CD4-positive, alpha-beta T cell (primary cell): Measurements from ENCODE around the gene RBCK1. TPM values are rescaled to one million over a fixed set of nuclear protein-coding genes. Genes with fewer than 3 reads are reported as not detected.

ENCODE experiments used
- ATAC-seq: fragments of 200-7000 bp; cut with Tn5 transposase; one replicate; pipeline ENCODE4 v1.10.0; 2022; ENCODE audit warnings: mild to moderate bottlenecking; ENCODE audit not compliant: poor library complexity
- CTCF ChIA-PET: fragments of 350-600 bp; sonication (Branson Sonifier 250); formaldehyde crosslinking; loops from one replicate; lab custom pipeline; 2021; ENCODE audit warnings: antibody characterized with exemption, inconsistent platforms; lab: Charles Lee
- POLR2A ChIA-PET: fragments of 350-600 bp; sonication (Branson Sonifier 250); formaldehyde crosslinking; loops from one replicate; lab custom pipeline; 2021; ENCODE audit warnings: antibody characterized with exemption, inconsistent platforms; lab: Charles Lee
- DNase-seq, 14 experiments: peaks; one replicate each; pipeline ENCODE4 v3.0.0-alpha.2; 2013 to 2020; ENCODE audit warnings: mixed read lengths in 2 of 14
- H3K27ac ChIP-seq, 2 donors: one replicate each; pipeline versions ENCODE4 v1.5.1 to v1.7.0; 2013; ENCODE audit warnings: low read length in 2 of 2, low read depth in 1 of 2, mild to moderate bottlenecking in 1 of 2
- H3K27me3 ChIP-seq, 2 experiments: 1 replicate in 1 of 2; 2 replicates in 1 of 2; pipeline versions ENCODE4 v1.6.1 to v1.7.0; 2013; ENCODE audit warnings: low read length in 2 of 2, control low read depth in 1 of 2, mild to moderate bottlenecking in 1 of 2, moderate library complexity in 1 of 2; ENCODE audit not compliant: insufficient read depth in 2 of 2, control insufficient read depth in 1 of 2
- H3K36me3 ChIP-seq: one replicate; pipeline ENCODE4 v1.6.1; 2013; ENCODE audit warnings: low read length, control low read depth; ENCODE audit not compliant: insufficient read depth
- H3K4me1 ChIP-seq: one replicate; pipeline ENCODE4 v1.6.1; 2013; ENCODE audit warnings: low read length, control low read depth; ENCODE audit not compliant: insufficient read depth
- H3K4me3 ChIP-seq: one replicate; pipeline ENCODE4 v1.5.1; 2013; ENCODE audit warnings: mild to moderate bottlenecking, low read length, moderate library complexity
- H3K9me3 ChIP-seq, 2 experiments: 1 replicate in 1 of 2; 2 replicates in 1 of 2; pipeline versions ENCODE4 v1.6.1 to v1.7.0; 2013; ENCODE audit warnings: low read length in 2 of 2, mild to moderate bottlenecking in 2 of 2, control low read depth in 1 of 2, moderate library complexity in 1 of 2; ENCODE audit not compliant: control insufficient read depth in 1 of 2, insufficient read depth in 1 of 2
- H3K27ac Mint-ChIP-seq: one replicate; pipeline ENCODE4 v1.8.0; 2020; ENCODE audit warnings: mixed read lengths
- H3K27me3 Mint-ChIP-seq: one replicate; pipeline ENCODE4 v1.8.0; 2021; ENCODE audit warnings: mixed read lengths
- H3K36me3 Mint-ChIP-seq: one replicate; pipeline ENCODE4 v1.8.0; 2021; ENCODE audit warnings: low read depth, mixed read lengths
- H3K4me1 Mint-ChIP-seq: one replicate; pipeline ENCODE4 v1.8.0; 2021; ENCODE audit warnings: low read depth, mixed read lengths
- H3K4me3 Mint-ChIP-seq: one replicate; pipeline ENCODE4 v1.8.0; 2020; ENCODE audit warnings: mild to moderate bottlenecking, mixed read lengths
- H3K9me3 Mint-ChIP-seq: one replicate; pipeline ENCODE4 v1.8.0; 2020; ENCODE audit warnings: mixed read lengths
- CTCF ChIP-seq: fragments of 200-600 bp; IDR thresholded peaks from one replicate; pipeline ENCODE4 v1.8.0; 2022; ENCODE audit warnings: antibody characterized with exemption, mild to moderate bottlenecking
- intact Hi-C, 2 experiments: fragments of 100-400 bp; cut with DNase I in 1 of 2; cut with micrococcal nuclease in 1 of 2; formaldehyde crosslinking; loops; one replicate each; pipeline versions ENCODE4 v1.15.1 to v1.9.0; 2023 to 2025; cut with DNase I, micrococcal nuclease
- total RNA-seq, 174 experiments: library from RNA in 2 of 174; stranded (reverse) in 2 of 174; gene quantifications; one replicate each; pipeline ENCODE4 v1.2.3 and lab custom pipeline; 2021 to 2026

RBCK1 gene
- total RNA-seq, 2 experiments from 2014 or later: 53.3 to 57.3 TPM

- Histone ChIP-seq H3K4me3 (no peak overlapping the region), H3K9me3 (peaks cover 3 to 5% of the 10 kb centered on the region in 2 experiments), H3K36me3 (peaks cover 10% of the 10 kb centered on the region), H3K27me3 (no peaks in the 10 kb centered on the region), H3K27ac (no peak overlapping the region), H3K4me1 (no peaks in the 10 kb centered on the region)
- no peaks in the 10 kb centered on the region for H3K27me3 Mint-ChIP-seq
- POLR2A ChIA-PET: no interaction called here
- CTCF ChIA-PET: interaction anchor here (1.4 to 1.8 kb wide), 2 partner anchors 65 to 118 kb away, joined by 4 read pairs; no protein-coding TSS in a partner anchor
- peaks cover 6% of the 10 kb centered on the region for H3K9me3 Mint-ChIP-seq
- intact Hi-C loops: no loop called here
- no peak overlapping the region for H3K4me3 Mint-ChIP-seq
- DNase-seq: no peak
- no peak for TF ChIP-seq CTCF
- no peak for ATAC-seq
- H3K27ac Mint-ChIP-seq: no peak overlapping the region
- no peaks in the 10 kb centered on the region for H3K36me3 Mint-ChIP-seq
- H3K4me1 Mint-ChIP-seq: no peaks in the 10 kb centered on the region
Measured at GRCh38 chr20:472137-472846, 64.2 kb downstream of the RBCK1 start.

GRCh38 chr20:472889-473292 lies 64.8 kb downstream of the RBCK1 start:
- Mint-ChIP-seq H3K27ac (no peak overlapping the region), H3K27me3 (no peaks in the 10 kb centered on the region), H3K4me3 (no peak overlapping the region), H3K4me1 (no peaks in the 10 kb centered on the region), H3K9me3 (peaks cover 6% of the 10 kb centered on the region), H3K36me3 (no peaks in the 10 kb centered on the region)
- Histone ChIP-seq H3K4me3 (no peak overlapping the region), H3K36me3 (peaks cover 12% of the 10 kb centered on the region), H3K27me3 (no peaks in the 10 kb centered on the region), H3K4me1 (no peaks in the 10 kb centered on the region), H3K9me3 (peaks cover under 1 to 3% of the 10 kb centered on the region in 2 experiments), H3K27ac (no peak overlapping the region)
- DNase-seq (no peak), ATAC-seq (no peak)
- CTCF ChIA-PET: no interaction called here
- TF ChIP-seq CTCF: no peak
- POLR2A ChIA-PET: no interaction called here
- intact Hi-C loops: no loop called here

GRCh38 chr20:474581-474980 lies 66.5 kb downstream of the RBCK1 start:
- Mint-ChIP-seq H3K27ac (no peak overlapping the region), H3K4me3 (no peak overlapping the region), H3K27me3 (no peaks in the 10 kb centered on the region), H3K36me3 (peaks cover 6% of the 10 kb centered on the region), H3K4me1 (peaks cover 6% of the 10 kb centered on the region), H3K9me3 (peaks cover 6% of the 10 kb centered on the region)
- intact Hi-C loops: no loop called here
- H3K9me3 ChIP-seq: peaks cover 0 to 3% of the 10 kb centered on the region in 2 experiments
- TF ChIP-seq CTCF: no peak
- peaks cover 4% of the 10 kb centered on the region for H3K4me1 ChIP-seq
- H3K36me3 ChIP-seq: peaks cover 15% of the 10 kb centered on the region
- POLR2A ChIA-PET: no interaction called here
- no peaks in the 10 kb centered on the region for H3K27me3 ChIP-seq
- no peak overlapping the region for H3K27ac ChIP-seq
- ATAC-seq (no peak), DNase-seq (no peak)
- H3K4me3 ChIP-seq: no peak overlapping the region
- CTCF ChIA-PET: no interaction called here
